Activated CD4-positive, alpha-beta T cell treated with anti-CD3 and anti-CD28 coated beads, Interleukin-2, Interleukin-4, amounts not matched to agents 100 ng/mL and 50 ng/mL, durations not matched to agents 16 hours and 8 hours (primary cell): ENCODE data around the gene OR10P1.

ENCODE experiments used
- DNase-seq: peaks from one replicate; pipeline ENCODE4 v3.0.0-alpha.2; 2020; ENCODE audit warnings: low spot score

OR10P1 gene

DNA sequence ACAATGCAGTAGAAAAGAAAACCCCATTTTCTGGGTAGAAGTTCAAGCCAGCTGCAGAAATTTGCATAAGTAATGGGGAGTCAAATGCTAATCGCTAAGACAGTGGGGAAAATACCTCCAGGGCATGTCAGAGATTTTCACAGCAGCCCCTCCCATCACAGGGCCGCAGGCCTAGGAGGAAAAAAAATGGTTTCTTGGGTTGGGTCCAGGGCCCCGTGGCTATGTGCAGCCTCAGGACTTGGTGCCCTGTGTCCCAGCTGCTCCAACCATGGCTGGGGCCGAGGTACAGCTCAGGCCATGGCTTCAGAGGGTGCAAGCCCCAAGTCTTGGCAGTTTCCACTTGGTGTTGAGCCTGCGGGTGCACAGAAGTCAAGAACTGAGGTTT, 14.6 kb downstream of the OR10P1 start:
- no peak for DNase-seq

DNA sequence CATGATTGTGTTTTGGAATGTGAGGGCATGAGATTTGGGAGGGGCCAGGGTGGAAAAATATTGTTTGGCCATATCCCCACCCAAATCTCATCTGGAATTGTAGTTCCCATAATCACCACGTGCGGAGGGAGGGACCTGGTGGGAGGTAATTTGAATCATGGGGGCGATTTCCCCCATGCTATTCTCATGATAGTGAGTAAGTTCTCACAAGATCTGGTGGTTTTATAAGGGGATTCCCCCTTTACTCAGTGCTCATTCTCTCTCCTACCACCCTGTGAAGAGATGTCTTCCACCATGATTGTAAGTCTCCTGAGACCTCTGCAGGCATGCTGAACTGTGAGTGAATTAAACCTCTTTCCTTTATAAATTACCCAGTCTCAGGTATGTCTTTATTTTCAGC, 15.7 kb downstream of the OR10P1 start:
- DNase-seq: peak; percentile 27

DNA sequence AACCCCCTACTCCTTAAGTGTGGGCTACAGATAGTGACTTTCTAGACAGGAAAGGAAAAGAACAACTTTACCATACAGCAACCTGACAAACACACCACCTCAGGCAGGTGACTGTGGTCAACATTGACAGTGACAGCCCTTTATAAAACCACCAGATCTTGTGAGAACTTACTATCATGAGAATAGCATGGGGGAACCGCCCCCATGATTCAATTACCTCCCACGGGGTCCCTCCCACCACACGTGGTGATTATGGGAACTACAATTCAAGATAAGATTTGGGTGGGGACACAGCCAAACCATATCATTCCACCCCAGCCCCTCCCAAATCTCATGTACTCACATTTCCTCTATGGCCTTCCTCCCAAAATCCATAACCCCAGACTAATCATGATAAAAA, 16.3 kb downstream of the OR10P1 start:
- no peak for DNase-seq

DNA sequence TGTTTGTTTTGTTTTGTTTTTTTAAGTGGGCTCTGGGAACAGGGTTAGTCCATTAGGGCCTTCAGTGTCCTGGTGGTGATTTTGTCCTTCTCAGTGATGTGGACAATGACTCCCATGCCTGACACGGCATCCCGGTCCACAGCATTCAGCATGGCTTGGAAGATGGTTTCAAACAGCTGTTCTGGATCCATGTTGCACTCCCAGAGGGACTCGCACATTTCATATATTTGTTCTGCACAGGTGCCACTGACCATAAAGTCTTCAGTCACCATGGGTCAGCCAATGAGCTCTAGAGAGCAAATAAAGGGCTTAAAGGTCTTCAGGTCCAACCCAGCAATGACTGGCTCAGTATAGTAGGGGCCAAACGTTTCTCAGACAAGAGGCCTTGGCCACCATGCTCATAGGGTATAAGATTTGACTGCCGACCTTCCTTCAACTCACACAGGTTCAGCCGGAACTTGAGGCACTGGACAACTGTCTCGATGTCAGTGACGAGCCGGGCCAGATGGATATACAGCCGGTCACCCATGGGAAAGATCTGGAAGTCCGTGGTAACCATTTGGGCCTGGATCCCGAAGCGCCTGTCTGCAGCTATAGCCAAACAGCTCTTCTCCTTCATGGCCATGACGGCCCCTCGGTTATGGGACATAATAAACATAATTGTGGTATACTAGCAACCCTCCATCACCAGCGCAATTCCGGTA, 18.0 kb downstream of the OR10P1 start:
- DNase-seq: no peak

DNA sequence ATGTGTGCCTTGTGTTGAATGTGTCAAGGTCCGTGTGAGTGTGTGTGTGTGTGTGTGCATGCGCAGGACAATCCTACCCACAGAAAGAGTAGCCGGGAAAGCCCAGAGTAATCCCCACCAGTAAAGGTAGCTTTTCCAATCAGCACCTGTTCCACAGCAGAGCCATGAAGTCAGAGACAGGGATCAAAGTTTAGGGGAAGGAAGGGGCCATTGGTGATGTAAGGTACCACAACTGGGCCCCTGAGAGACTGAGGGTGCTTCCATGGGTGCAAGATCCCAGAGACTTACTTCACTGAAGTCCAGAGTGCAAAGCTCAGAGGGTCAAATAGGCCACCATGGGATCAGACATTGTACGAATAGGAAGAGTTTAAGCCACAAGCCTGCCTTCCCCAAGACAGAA, 20.5 kb downstream of the OR10P1 start:
- no peak for DNase-seq

DNA sequence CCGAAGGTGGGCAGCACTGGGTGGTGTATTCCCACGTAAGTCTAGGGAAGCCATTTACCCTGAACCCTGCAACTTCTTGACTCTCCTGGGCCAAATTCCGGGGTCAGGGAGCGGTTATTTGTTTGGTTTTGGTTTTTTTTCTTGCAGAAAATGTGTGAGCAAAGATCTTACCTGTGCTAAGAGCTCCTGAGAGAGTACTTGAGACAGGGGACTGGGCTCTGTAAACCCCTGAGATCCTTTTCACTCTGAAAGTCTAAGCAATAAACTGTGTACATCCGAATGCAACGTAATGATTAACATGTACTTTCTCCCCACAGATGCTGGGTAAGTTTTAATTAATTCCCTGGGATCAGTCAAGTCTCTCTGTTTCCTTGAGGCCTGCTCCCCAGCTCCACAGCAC, 21.5 kb downstream of the OR10P1 start:
- DNase-seq: no peak

DNA sequence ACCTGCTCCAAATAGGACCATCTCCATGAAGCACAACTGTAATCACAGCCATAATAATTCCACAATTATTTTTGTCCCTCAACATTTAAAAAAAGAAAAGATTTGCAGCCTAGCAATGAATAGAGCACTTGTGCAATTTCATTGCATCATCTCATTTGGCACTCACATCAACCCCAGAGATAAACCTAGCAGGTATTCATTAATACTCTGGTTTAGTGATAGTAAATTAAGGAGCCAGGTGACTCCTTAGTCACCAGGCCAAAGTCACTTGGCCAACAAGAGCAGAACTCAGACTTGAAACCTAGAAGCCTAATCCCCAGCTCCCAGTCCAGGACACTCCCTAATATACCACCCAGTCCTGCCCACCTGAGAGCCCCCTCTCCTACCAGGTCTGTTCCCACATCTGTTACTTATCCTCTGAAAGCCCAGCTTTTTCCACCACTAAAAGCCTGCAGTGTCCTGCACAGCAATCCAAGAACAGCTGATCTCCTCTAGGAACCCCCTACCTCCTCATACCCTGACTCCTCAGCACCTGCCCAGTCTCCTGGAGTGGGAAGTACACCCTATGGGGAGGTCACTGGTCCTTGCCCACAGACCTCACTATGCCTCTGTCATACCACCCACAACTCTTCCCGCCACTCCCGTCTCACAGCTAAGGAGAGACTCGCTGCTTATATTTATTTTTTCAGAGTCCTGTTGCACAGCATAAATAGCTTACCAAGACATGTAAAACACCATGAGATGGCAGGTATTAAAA, 22.1 kb downstream of the OR10P1 start:
- DNase-seq: no peak

DNA sequence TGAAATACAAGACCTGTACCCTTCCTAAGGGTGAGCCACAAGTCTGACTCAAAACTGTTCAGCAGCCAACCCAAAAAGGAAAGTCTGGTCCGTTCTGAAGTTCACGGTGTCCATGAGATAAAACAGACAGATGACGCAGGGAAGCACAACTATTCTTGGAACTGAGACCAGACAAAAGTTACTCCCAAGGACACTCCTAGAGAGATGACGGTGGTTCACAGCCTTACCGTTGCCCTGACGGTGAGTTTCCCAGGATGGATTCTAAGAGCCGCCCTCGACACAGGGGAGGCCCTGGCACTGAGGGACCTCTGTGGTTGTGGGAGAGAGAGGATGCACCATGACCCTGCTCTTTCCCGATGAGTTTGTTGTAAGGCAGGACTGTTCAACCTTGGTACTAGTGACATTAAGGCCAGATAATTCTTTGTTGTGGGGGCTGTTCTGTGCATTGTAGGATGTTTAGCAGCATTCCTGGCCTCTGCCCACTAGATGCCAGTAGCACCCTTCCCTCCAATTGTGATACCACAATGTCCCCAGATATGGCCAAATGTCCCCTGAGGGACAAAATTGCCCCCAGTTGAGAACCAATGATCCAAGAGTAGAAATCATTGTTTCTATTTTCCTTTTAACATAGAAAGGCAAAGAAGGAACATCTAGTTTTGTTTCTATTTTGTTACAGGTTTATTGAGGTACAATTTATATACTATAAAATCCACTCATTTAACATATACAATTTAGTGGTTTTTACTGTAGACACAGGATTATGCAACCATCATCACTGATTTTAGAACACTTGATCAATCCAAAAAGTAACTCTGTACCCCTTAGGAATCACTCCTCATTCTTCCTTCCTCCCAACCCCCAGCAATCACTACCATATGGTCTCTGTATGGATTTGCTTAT, 23.0 kb downstream of the OR10P1 start:
- no peak for DNase-seq

DNA sequence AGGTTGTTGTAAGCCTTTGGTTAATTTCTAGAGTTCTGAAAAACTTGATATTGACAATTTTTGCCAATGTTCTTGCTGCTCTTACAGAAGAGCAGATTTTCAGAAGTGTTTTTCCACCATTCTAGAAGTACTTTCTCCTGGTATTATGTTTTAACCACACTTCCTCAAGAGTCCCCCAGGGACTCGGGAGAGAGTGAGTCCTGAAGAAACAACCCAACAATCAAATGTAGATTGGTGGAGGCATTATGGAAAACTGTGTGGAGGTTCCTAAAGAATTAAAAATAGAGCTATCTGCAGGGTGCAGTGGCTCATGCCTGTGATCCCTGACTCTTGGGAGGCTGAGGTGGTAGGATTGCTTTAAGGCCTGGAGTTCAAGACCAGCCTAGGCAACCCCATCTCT, 26.7 kb downstream of the OR10P1 start:
- DNase-seq: no peak

DNA sequence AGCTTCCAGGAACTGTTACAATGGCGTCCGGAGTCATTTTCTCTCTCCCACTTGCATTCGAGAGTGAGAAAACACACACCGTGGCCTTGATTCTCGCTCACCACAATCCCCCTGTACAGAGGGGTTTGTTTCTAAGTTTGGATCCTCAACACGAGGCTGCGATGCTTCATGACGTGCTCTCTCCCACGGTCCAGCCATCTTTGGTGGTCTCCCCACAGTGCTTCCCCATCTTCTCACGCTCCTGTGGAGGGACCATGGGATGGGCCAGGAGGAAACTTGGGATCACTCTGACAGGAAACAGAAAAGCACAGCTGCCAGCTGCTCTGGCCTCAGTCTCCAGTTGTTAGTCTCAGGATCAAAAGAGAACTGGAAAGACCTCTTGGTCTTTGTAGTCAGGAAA, 28.1 kb downstream of the OR10P1 start:
- DNase-seq: no peak

DNA sequence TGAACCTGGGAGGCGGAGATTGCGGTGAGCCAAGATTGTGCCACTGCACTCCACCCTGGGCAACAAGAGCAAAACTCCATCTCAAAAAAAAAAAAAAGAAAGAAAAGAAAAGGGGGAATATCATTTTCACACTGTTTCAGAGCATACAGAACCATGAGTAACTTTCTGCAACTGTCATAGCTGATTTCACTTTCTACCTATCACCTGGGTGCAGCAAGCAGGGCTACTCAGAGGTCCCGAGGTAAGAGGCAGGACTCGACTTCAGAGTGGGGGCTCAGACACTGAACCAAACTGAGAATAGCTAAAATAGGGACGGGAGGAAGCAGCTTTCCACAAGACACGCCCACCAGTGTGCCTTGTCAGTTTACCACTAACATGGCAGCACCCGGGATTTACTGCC, 29.8 kb downstream of the OR10P1 start:
- no peak for DNase-seq

DNA sequence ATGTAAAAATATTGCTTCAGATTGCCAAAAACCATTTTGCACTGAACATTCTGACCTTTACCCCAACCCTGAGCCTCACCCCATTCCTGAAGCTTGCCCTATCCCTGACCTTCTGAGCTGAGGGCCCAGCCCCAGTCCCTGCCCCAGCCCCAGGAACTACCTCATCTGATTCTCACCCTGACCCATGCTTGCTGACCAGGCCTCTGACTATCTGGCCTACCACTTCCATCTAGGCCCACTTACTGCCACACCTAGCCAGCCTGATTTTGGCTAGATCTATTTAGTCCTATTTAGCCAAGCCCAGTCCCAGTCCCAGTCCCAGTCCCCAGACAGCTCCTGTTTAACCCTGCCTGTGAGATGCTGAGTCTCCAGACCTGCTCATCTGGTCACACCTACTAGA, 33.6 kb downstream of the OR10P1 start:
- DNase-seq: no peak

DNA sequence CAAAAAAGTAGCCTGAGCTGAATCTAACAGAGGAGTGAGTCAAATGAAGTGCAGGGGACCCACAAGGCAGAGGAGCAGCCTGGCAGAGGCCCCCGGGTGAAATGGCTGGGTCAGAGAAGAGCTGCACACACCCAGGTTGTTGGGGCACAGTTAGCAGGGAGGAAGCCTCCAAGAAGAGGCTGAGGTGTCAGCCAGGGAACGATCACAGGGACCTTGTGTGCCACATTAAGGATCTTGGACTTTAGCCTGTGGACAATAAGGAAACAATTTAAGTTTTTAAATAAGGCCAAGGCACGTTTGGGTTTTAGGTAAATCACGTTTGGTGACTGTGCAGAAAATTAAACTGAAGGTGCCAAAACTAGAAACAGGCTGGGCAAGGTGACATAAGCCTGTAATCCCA, 35.1 kb downstream of the OR10P1 start:
- DNase-seq: no peak

DNA sequence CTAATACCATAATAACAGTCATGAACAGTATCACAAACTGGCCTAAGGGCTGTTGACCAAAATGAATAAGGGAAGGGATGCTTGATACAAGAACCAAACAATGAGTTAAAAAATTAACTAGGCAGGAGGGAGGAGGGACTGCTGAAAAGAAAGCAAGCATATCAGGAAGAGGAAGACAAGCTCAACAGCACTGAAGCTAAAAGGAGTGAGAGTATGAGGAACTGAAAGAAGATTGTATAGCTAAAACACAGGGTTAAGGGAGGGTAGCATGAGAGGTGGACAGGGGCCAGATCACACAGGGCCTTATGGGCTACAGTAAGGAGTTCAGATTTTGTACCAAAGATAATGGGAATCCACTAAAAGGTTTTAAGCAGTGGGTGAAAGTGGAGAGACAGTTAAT, 36.9 kb downstream of the OR10P1 start:
- DNase-seq: no peak

DNA sequence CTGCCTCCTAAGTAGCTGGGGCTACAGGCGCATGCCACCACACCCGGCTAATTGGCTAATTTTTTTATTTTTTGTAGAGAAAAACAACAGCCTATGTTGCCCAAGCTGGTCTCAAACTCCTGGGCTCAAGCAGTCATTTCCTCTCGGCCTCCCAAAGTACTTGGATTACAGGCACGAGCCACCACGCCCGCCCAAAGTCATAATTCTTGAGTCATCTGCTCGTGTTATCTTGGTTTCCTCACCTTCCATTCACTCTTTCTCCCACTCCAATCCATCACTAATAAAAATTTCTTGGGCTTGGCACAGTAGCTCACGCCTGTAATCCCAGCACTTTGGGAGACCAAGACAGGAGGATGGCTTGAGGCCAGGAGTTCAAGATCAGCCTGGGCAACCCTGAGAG, 39.0 kb downstream of the OR10P1 start:
- no peak for DNase-seq

DNA sequence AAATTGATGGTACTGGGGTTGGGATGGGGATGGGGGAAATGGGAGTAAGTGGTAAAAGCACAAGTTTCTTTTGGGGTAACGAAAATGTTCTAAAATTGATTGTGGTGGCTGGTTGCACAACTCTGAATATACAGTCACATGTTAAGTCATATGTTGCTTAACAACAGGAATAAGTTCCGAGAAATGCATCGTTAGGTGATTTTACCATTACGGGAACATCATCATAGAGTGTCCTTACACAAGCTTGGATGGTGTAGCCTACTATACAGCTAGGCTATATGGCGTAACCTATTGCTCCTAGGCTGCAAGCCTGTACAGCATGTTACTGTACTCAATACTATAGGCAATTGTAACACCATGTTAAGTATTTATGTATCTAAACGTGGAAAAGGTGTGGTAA, 40.0 kb downstream of the OR10P1 start:
- DNase-seq: no peak

DNA sequence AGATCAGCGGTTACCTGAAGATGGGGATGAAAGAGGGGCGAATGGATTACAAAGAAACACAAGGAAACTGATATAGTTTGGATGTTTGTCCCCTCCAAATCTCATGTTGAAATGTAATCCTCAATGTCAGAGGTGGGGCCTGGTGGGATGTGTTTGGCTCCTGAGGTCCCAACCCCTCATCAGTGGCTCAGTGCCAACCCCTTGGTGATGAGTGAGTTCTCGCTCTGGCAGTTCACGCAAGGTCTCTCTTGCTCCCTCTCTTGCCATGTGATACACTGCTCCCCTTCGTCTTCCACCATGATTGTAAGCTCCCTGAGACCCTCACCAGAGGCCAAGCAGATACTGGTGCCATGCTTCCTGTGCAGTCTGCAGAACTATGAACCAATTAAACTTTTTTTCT, 43.0 kb downstream of the OR10P1 start:
- DNase-seq: no peak

DNA sequence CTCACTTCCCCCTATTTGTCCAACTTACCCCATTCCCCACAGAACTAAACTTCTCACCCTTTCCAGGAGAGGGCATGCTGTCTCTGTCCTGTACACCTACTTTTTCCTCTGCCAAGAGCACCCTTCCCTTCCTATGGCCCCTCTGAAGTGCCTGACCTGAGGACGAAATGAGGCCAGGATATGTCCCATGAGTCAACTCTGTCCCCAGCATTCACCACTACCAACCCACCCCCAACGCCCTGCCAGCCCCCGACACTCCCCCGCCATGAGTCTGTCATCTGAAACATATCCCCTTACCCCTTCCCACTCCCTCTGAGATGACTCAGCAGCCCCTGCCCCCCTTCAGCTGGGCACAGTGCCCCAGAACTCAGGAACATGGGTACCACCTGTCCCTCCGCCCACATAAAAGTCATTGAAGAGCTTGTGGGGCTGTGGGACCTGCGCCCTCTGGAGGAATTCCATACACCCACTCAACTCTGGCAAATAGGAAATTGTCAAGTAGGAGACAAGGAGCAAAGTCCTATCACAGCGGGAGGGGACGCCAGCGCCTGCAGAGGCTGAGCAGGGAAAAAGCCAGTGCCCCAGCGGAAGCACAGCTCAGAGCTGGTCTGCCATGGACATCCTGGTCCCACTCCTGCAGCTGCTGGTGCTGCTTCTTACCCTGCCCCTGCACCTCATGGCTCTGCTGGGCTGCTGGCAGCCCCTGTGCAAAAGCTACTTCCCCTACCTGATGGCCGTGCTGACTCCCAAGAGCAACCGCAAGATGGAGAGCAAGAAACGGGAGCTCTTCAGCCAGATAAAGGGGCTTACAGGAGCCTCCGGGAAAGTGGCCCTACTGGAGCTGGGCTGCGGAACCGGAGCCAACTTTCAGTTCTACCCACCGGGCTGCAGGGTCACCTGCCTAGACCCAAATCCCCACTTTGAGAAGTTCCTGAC, 44.7 kb downstream of the OR10P1 start:
- no peak for DNase-seq

DNA sequence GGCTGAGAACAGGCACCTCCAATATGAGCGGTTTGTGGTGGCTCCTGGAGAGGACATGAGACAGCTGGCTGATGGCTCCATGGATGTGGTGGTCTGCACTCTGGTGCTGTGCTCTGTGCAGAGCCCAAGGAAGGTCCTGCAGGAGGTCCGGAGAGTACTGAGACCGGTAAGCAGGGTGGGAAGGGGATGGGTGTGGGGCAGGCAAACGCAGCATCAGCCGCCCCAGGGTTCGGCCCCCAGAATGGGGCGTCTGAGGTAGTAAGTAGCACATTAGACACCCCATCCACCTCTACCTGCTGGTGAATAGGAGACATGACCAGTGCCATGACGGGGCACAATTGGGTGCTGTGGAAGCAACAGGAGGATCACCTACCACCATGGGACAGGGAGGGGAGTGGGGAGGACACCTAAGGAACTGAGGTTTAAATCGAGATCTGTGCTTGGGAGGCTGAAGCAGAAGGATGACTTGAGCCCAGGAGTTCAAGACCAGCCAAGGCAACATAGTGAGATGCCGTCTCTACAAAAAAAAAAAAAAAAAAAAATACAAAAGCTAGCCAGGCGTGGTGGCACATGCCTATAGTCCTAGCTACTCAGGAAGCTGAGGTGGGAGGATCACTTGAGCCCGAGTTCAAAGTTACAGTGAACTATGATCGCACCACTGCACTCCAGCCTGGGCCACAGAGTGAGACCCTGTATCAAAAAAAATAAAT, 45.5 kb downstream of the OR10P1 start:
- DNase-seq: no peak

DNA sequence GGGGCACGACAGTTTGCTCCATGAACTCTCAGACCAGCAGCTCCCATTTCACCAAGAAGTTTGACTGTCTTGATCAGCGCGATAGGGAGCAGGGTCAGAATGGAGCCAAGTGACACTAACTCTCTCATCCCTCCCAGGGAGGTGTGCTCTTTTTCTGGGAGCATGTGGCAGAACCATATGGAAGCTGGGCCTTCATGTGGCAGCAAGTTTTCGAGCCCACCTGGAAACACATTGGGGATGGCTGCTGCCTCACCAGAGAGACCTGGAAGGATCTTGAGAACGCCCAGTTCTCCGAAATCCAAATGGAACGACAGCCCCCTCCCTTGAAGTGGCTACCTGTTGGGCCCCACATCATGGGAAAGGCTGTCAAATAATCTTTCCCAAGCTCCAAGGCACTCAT, 47.0 kb downstream of the OR10P1 start:
- DNase-seq: no peak

DNA sequence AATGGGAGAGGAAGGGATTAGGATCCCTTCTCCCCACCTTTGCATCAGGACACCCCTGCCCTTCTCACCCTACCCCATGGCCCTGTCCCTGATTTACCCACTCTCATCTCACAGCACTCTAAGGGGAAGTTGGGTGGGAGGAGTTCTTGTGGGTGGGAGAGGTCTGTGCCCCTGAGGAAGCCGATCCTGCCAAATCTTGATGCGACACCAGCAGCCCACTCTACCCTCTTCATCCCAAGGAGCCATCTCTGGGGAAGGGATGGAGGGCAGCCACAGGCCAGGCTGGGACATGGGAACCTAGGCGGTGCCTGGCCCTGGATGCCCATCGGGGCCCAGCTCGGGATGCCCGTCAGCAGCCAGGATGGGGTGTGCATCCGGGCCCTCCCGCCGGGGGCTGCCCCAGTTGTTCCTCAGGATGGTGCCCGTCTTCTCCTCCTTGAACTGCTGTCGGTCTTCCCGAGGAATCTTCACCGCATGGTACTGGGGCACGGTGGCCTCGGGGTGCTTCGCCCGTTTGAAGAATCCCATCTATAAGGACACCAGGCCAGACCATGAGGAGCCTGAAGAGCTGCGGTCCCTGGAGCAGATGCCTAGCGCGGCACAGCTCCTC, 48.2 kb downstream of the OR10P1 start:
- DNase-seq: no peak
